ENCODE data around the gene BRPF1. TPM values are rescaled to one million over a fixed set of nuclear protein-coding genes. Genes with fewer than 3 reads are reported as not detected.

Gene BRPF1
- total RNA-seq, 1 donor from 2014 or later: 44.6 TPM

GRCh38 chr3:9729419-9729818 lies 2.1 kb upstream of the BRPF1 start:
- DNase-seq (ENCODE audit: low spot score): no peak
- H3K36me3 Mint-ChIP-seq (ENCODE audit: low read depth): peaks cover 16% of the 10 kb centered on the region
- H3K4me1 Mint-ChIP-seq (ENCODE audit: low read depth): peaks cover 44% of the 10 kb centered on the region
- H3K27me3 Mint-ChIP-seq (ENCODE audit: insufficient read depth): no peaks in the 10 kb centered on the region
- no peaks in the 10 kb centered on the region for H3K9me3 Mint-ChIP-seq
- intact Hi-C loops (cut with micrococcal nuclease): no loop called here
- no peak overlapping the region for H3K27ac Mint-ChIP-seq
- no peak overlapping the region for H3K4me3 Mint-ChIP-seq

DNA sequence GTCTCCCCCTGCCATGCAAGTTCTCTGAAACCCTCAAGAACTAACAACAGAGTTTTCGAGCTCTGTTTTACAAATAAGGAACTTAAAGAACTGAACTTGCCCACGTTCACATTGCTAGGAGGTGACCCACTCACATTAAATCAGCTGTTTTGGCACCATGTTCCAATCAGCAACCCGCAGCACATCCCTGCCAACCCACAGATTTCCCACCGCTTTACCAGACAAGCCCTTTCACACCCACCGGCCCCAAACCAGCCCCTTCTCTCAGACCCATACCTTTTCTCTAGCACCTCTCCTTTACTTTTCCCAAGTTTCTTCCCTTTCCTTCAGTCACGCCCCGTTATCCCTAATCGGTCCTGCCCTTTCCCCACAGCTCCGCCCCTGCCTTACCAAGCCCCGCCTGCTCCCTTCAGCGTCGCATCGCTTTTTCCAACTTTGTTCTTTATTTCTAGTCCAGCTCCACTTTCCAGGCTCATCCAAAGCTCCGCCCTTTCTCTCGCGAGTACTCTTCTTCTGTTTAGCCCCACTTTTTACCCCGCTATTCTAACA lies 804 bp upstream of the BRPF1 start:
- Mint-ChIP-seq H3K9me3 (no peaks in the 10 kb centered on the region), H3K4me3 (peak overlapping the region; percentile 86), H3K4me1 (ENCODE audit: low read depth) (peaks cover 55% of the 10 kb centered on the region), H3K27me3 (ENCODE audit: insufficient read depth) (no peaks in the 10 kb centered on the region), H3K36me3 (ENCODE audit: low read depth) (peaks cover 27% of the 10 kb centered on the region), H3K27ac (peak overlapping the region; percentile 94)
- intact Hi-C loops (cut with micrococcal nuclease): loop anchor here (1.0 to 2.0 kb wide), 14 partner anchors 19 to 767 kb away; partner anchors contain the start of genes BRK1, EMC3, JAGN1 and MTMR14
- no peak for DNase-seq (ENCODE audit: low spot score)

DNA sequence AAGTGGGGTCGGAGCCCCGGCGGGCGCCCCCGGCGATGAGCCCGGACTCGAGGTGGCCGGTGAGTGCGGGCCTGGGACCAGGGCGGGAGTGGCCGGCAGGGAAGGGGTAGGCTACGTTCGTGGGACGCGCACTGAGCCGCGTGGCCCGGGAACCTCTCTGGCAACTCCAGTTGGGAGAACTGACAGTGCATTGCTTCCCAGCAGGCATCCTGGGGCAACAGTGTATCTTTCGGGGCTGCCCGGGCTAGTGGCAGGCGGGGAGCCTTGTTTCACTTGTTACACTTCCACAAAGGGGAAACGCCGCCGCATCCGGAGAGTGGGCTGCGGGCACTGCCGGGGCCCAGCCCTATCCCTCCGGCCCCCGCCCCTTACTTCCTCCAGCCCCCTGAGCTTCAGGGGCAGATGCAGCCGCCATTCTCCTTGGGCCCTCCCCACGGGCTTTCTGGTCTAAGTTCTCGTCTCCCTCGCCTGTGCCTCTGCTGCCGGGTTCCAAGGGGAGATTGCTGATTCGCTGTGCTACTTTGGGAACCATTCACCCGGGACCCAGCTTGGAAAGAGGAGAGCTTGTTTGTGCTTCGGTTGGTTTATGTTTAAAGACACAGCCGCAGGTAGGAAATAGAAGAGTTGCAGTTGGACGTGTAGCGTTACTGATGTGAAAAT lies 675 bp downstream of the BRPF1 start:
- Mint-ChIP-seq H3K36me3 (ENCODE audit: low read depth) (peaks cover 36% of the 10 kb centered on the region), H3K4me3 (peak overlapping the region; percentile 96), H3K27ac (peak overlapping the region; percentile 85), H3K27me3 (ENCODE audit: insufficient read depth) (no peaks in the 10 kb centered on the region), H3K9me3 (no peaks in the 10 kb centered on the region), H3K4me1 (ENCODE audit: low read depth) (peaks cover 58% of the 10 kb centered on the region)
- intact Hi-C loops (cut with micrococcal nuclease): no loop called here
- peak; percentile 36 for DNase-seq (ENCODE audit: low spot score)

GRCh38 chr3:9732740-9733115 lies 1.2 kb downstream of the BRPF1 start:
- DNase-seq (ENCODE audit: low spot score): no peak
- Mint-ChIP-seq H3K27me3 (ENCODE audit: insufficient read depth) (no peaks in the 10 kb centered on the region), H3K4me1 (ENCODE audit: low read depth) (peaks cover 55% of the 10 kb centered on the region), H3K36me3 (ENCODE audit: low read depth) (peaks cover 36% of the 10 kb centered on the region), H3K27ac (peak overlapping the region; percentile 85), H3K9me3 (no peaks in the 10 kb centered on the region), H3K4me3 (peak overlapping the region; percentile 96)
- intact Hi-C loops (cut with micrococcal nuclease): no loop called here

DNA sequence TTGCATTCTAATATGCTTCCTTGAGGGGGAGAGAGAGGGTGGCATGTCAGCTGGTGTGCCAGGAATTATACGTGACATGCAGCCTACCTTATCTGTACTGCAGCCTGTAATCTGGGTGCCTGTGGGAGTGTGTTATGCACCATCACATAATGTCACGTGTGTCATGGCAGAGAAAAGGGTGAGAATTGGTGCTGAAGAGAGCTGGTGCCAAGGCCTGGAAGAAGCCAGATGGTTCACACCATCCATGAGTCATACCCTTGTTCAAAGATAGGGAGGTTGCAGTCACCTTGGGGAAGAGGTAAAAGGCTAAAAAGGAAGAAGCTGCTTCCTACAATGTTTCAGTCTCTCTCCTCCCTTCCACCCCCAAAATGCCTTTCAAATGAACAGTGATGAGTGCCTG lies 5.3 kb downstream of the BRPF1 start:
- DNase-seq (ENCODE audit: low spot score): no peak
- H3K27ac Mint-ChIP-seq: no peak overlapping the region
- H3K27me3 Mint-ChIP-seq (ENCODE audit: insufficient read depth): no peaks in the 10 kb centered on the region
- intact Hi-C loops (cut with micrococcal nuclease): no loop called here
- H3K4me1 Mint-ChIP-seq (ENCODE audit: low read depth): peaks cover 46% of the 10 kb centered on the region
- no peaks in the 10 kb centered on the region for H3K9me3 Mint-ChIP-seq
- H3K36me3 Mint-ChIP-seq (ENCODE audit: low read depth): peaks cover 60% of the 10 kb centered on the region
- H3K4me3 Mint-ChIP-seq: no peak overlapping the region

DNA sequence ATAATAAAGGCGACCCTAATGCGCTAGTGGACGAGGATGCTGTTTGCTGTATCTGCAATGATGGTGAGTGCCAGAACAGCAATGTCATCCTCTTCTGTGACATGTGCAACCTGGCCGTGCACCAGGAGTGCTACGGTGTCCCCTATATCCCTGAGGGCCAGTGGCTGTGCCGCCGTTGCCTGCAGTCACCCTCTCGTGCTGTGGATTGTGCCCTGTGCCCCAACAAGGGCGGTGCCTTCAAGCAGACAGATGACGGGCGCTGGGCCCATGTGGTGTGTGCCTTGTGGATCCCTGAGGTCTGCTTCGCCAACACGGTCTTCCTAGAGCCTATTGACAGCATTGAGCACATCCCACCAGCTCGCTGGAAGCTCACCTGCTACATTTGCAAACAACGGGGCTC lies 7.6 kb downstream of the BRPF1 start:
- peaks cover 26% of the 10 kb centered on the region for H3K4me1 Mint-ChIP-seq (ENCODE audit: low read depth)
- no peaks in the 10 kb centered on the region for H3K9me3 Mint-ChIP-seq
- peaks cover 59% of the 10 kb centered on the region for H3K36me3 Mint-ChIP-seq (ENCODE audit: low read depth)
- H3K4me3 Mint-ChIP-seq: no peak overlapping the region
- no peak for DNase-seq (ENCODE audit: low spot score)
- H3K27me3 Mint-ChIP-seq (ENCODE audit: insufficient read depth): no peaks in the 10 kb centered on the region
- H3K27ac Mint-ChIP-seq: no peak overlapping the region
- intact Hi-C loops (cut with micrococcal nuclease): no loop called here

GRCh38 chr3:9742560-9742959 lies 11.0 kb downstream of the BRPF1 start:
- H3K27me3 Mint-ChIP-seq (ENCODE audit: insufficient read depth): no peaks in the 10 kb centered on the region
- no peak overlapping the region for H3K4me3 Mint-ChIP-seq
- H3K4me1 Mint-ChIP-seq (ENCODE audit: low read depth): peaks cover 14% of the 10 kb centered on the region
- DNase-seq (ENCODE audit: low spot score): no peak
- no peaks in the 10 kb centered on the region for H3K9me3 Mint-ChIP-seq
- intact Hi-C loops (cut with micrococcal nuclease): no loop called here
- H3K27ac Mint-ChIP-seq: no peak overlapping the region
- peaks cover 61% of the 10 kb centered on the region for H3K36me3 Mint-ChIP-seq (ENCODE audit: low read depth)

DNA sequence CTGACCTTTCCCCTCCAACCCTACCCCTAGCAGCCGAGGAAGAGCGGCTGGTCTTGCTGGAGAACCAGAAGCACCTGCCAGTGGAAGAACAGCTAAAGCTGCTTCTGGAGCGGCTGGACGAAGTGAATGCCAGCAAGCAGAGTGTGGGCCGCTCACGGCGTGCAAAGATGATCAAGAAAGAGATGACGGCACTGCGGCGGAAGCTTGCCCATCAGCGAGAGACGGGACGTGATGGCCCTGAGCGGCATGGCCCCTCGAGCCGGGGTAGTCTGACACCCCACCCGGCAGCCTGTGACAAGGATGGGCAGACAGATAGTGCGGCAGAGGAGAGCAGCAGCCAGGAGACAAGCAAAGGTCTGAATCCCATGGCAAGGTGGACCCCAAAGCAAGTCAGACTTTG lies 12.0 kb downstream of the BRPF1 start:
- no peak for DNase-seq (ENCODE audit: low spot score)
- H3K36me3 Mint-ChIP-seq (ENCODE audit: low read depth): peaks cover 66% of the 10 kb centered on the region
- H3K9me3 Mint-ChIP-seq: no peaks in the 10 kb centered on the region
- no peak overlapping the region for H3K27ac Mint-ChIP-seq
- peaks cover 14% of the 10 kb centered on the region for H3K4me1 Mint-ChIP-seq (ENCODE audit: low read depth)
- H3K4me3 Mint-ChIP-seq: no peak overlapping the region
- intact Hi-C loops (cut with micrococcal nuclease): no loop called here
- H3K27me3 Mint-ChIP-seq (ENCODE audit: insufficient read depth): no peaks in the 10 kb centered on the region

- no peaks in the 10 kb centered on the region for H3K9me3 Mint-ChIP-seq
- intact Hi-C loops (cut with micrococcal nuclease): no loop called here
- DNase-seq (ENCODE audit: low spot score): no peak
- H3K4me3 Mint-ChIP-seq: no peak overlapping the region
- H3K27ac Mint-ChIP-seq: no peak overlapping the region
- H3K27me3 Mint-ChIP-seq (ENCODE audit: insufficient read depth): no peaks in the 10 kb centered on the region
- peaks cover 17% of the 10 kb centered on the region for H3K4me1 Mint-ChIP-seq (ENCODE audit: low read depth)
- H3K36me3 Mint-ChIP-seq (ENCODE audit: low read depth): peaks cover 61% of the 10 kb centered on the region
Measured at GRCh38 chr3:9744162-9744561, 12.6 kb downstream of the BRPF1 start.

- Mint-ChIP-seq H3K36me3 (ENCODE audit: low read depth) (peaks cover 52% of the 10 kb centered on the region), H3K27me3 (ENCODE audit: insufficient read depth) (no peaks in the 10 kb centered on the region), H3K4me3 (no peak overlapping the region), H3K9me3 (no peaks in the 10 kb centered on the region), H3K4me1 (ENCODE audit: low read depth) (peaks cover 30% of the 10 kb centered on the region), H3K27ac (no peak overlapping the region)
- DNase-seq (ENCODE audit: low spot score): no peak
- intact Hi-C loops (cut with micrococcal nuclease): no loop called here
Measured at GRCh38 chr3:9745521-9745920, 14.0 kb downstream of the BRPF1 start.

- no peak overlapping the region for H3K27ac Mint-ChIP-seq
- no peaks in the 10 kb centered on the region for H3K27me3 Mint-ChIP-seq (ENCODE audit: insufficient read depth)
- H3K4me3 Mint-ChIP-seq: no peak overlapping the region
- DNase-seq (ENCODE audit: low spot score): no peak
- intact Hi-C loops (cut with micrococcal nuclease): no loop called here
- H3K9me3 Mint-ChIP-seq: no peaks in the 10 kb centered on the region
- H3K4me1 Mint-ChIP-seq (ENCODE audit: low read depth): peaks cover 38% of the 10 kb centered on the region
- peaks cover 48% of the 10 kb centered on the region for H3K36me3 Mint-ChIP-seq (ENCODE audit: low read depth)
Measured at GRCh38 chr3:9746330-9746729, 14.8 kb downstream of the BRPF1 start.

- Mint-ChIP-seq H3K36me3 (ENCODE audit: low read depth) (peaks cover 54% of the 10 kb centered on the region), H3K9me3 (no peaks in the 10 kb centered on the region), H3K4me1 (ENCODE audit: low read depth) (peaks cover 47% of the 10 kb centered on the region), H3K27me3 (ENCODE audit: insufficient read depth) (no peaks in the 10 kb centered on the region), H3K4me3 (no peak overlapping the region), H3K27ac (peak overlapping the region; percentile 58)
- intact Hi-C loops (cut with micrococcal nuclease): no loop called here
- DNase-seq (ENCODE audit: low spot score): no peak
Measured at GRCh38 chr3:9747267-9747666, 15.7 kb downstream of the BRPF1 start.

- H3K4me1 Mint-ChIP-seq (ENCODE audit: low read depth): peaks cover 47% of the 10 kb centered on the region
- intact Hi-C loops (cut with micrococcal nuclease): no loop called here
- H3K36me3 Mint-ChIP-seq (ENCODE audit: low read depth): peaks cover 55% of the 10 kb centered on the region
- no peaks in the 10 kb centered on the region for H3K9me3 Mint-ChIP-seq
- H3K27ac Mint-ChIP-seq: no peak overlapping the region
- no peak for DNase-seq (ENCODE audit: low spot score)
- H3K27me3 Mint-ChIP-seq (ENCODE audit: insufficient read depth): no peaks in the 10 kb centered on the region
- H3K4me3 Mint-ChIP-seq: peak overlapping the region; percentile 25
Measured at GRCh38 chr3:9748031-9748430, 16.5 kb downstream of the BRPF1 start.

GRCh38 chr3:9749296-9749644 lies 17.7 kb downstream of the BRPF1 start:
- peak overlapping the region; percentile 96 for H3K4me3 Mint-ChIP-seq
- peaks cover 49% of the 10 kb centered on the region for H3K36me3 Mint-ChIP-seq (ENCODE audit: low read depth)
- H3K4me1 Mint-ChIP-seq (ENCODE audit: low read depth): peaks cover 55% of the 10 kb centered on the region
- no peaks in the 10 kb centered on the region for H3K27me3 Mint-ChIP-seq (ENCODE audit: insufficient read depth)
- DNase-seq (ENCODE audit: low spot score): no peak
- no peaks in the 10 kb centered on the region for H3K9me3 Mint-ChIP-seq
- intact Hi-C loops (cut with micrococcal nuclease): loop anchor here (1.0 kb wide), 3 partner anchors 18 to 141 kb away; partner anchors contain the start of genes BRPF1 and JAGN1
- H3K27ac Mint-ChIP-seq: peak overlapping the region; percentile 95

All from activated T-helper 1 cell treated with anti-CD3 and anti-CD28 coated beads, Interleukin-12 subunit alpha, Interleukin-12 subunit beta, Interleukin-2, Interleukin-4 antibody, amounts not matched to agents 30 ng/mL and 10 ng/mL and 1 ng/mL, durations not matched to agents 14 hours and 24 hours and 36 hours (primary cell).